Endothelial cell of umbilical vein (primary cell): Measurements from ENCODE around the gene DCHS2. TPM values are rescaled to one million over a fixed set of nuclear protein-coding genes. Genes with fewer than 3 reads are reported as not detected.

Source experiments
- BruUV-seq: library from RNA; stranded (reverse); fragments of 400-500 nt; replicated peaks from 2 replicates; lab custom pipeline; 2021; lab: Mats Ljungman, UMichigan
- CTCF ChIA-PET: fragments of 300-600, 350-600 bp; sonication (Branson Sonifier 250); formaldehyde crosslinking; loops from one replicate; lab custom pipeline; 2021; ENCODE audit warnings: antibody characterized with exemption, inconsistent platforms; lab: Charles Lee
- POLR2A ChIA-PET: fragments of 300-600, 350-600 bp; sonication (Branson Sonifier 250); formaldehyde crosslinking; loops from one replicate; lab custom pipeline; 2021; ENCODE audit warnings: antibody characterized with exemption, inconsistent platforms; lab: Charles Lee
- DNase-seq: peaks from one replicate; pipeline ENCODE4 v3.0.0-alpha.2; 2011; ENCODE audit warnings: low read depth, low spot score
- FAIRE-seq: peaks from 2 replicates; lab custom pipeline; 2011; peaks lifted over from hg19 to GRCh38; lab: Jason Lieb, UNC
- H2AFZ ChIP-seq: 2 replicates; pipeline ENCODE4 v1.6.0; 2012; ENCODE audit warnings: low read depth, low read length, control low read depth, inconsistent platforms
- H3K27ac ChIP-seq: 2 replicates; pipeline ENCODE4 v1.5.1; 2011; ENCODE audit warnings: low read depth, mild to moderate bottlenecking, control low read depth, low read length, moderate library complexity; ENCODE audit not compliant: insufficient read depth
- H3K27me3 ChIP-seq, 2 experiments: 2 replicates each; pipeline versions ENCODE4 v1.6.0 to v1.6.1; 2011; ENCODE audit warnings: low read length in 2 of 2, mixed read lengths in 1 of 2; ENCODE audit not compliant: control insufficient read depth in 2 of 2, insufficient read depth in 2 of 2
- H3K36me3 ChIP-seq, 2 experiments: 2 replicates in 1 of 2; 3 replicates in 1 of 2; pipeline ENCODE4 v1.5.1; 2011; ENCODE audit warnings: low read length in 2 of 2, mild to moderate bottlenecking in 1 of 2, moderate library complexity in 1 of 2; ENCODE audit not compliant: control insufficient read depth in 2 of 2, insufficient read depth in 2 of 2; ENCODE audit errors: extremely low read depth in 1 of 2
- H3K4me1 ChIP-seq: 3 replicates; pipeline ENCODE4 v1.5.1; 2011; ENCODE audit warnings: mild to moderate bottlenecking, low read length; ENCODE audit not compliant: control insufficient read depth, insufficient read depth; ENCODE audit errors: extremely low read depth
- H3K4me2 ChIP-seq: 2 replicates; pipeline ENCODE4 v1.6.1; 2011; ENCODE audit warnings: low read length, control low read depth, mixed read lengths; ENCODE audit not compliant: insufficient read depth
- H3K4me3 ChIP-seq, 3 experiments: fragments of 200-600 bp in 1 of 3; sonication (generic), shearing (Covaris generic) in 1 of 3; replicated peaks in 1 of 3; 2 replicates each; pipeline ENCODE4 v1.5.1; 2011 to 2016; ENCODE audit warnings: control low read depth in 3 of 3, low read length in 3 of 3, mild to moderate bottlenecking in 2 of 3, inconsistent platforms in 1 of 3, low read depth in 1 of 3, moderate library complexity in 1 of 3; ENCODE audit not compliant: insufficient read depth in 1 of 3
- H3K79me2 ChIP-seq: 2 replicates; pipeline ENCODE4 v1.6.0; 2012; ENCODE audit warnings: low read length, inconsistent platforms; ENCODE audit not compliant: control insufficient read depth, insufficient read depth
- H3K9ac ChIP-seq: replicated peaks from 2 replicates; pipeline ENCODE3; 2011; ENCODE audit warnings: low read length, control low read depth; ENCODE audit not compliant: insufficient read depth; ENCODE audit errors: extremely low read depth
- H3K9me1 ChIP-seq: replicated peaks from 3 replicates; pipeline ENCODE4 v1.6.0; 2011; ENCODE audit warnings: mild to moderate bottlenecking, low read length; ENCODE audit not compliant: control insufficient read depth, insufficient read depth; ENCODE audit errors: extremely low read depth
- H3K9me3 ChIP-seq: replicated peaks from 2 replicates; pipeline ENCODE4 v1.5.1; 2012; ENCODE audit warnings: low read length, inconsistent platforms; ENCODE audit not compliant: control insufficient read depth, insufficient read depth
- H4K20me1 ChIP-seq: replicated peaks from 2 replicates; pipeline ENCODE3; 2011; ENCODE audit warnings: mild to moderate bottlenecking, low read length; ENCODE audit not compliant: control insufficient read depth, insufficient read depth; ENCODE audit errors: extremely low read depth
- EZH2 ChIP-seq: IDR thresholded peaks from 2 replicates; pipeline ENCODE4 v1.6.1; 2012; ENCODE audit warnings: borderline replicate concordance, low read depth, mild to moderate bottlenecking, moderate library complexity, low read length, inconsistent platforms; ENCODE audit not compliant: severe bottlenecking
- FOS ChIP-seq: IDR thresholded peaks from 2 replicates; pipeline ENCODE4 v1.6.1; 2011; ENCODE audit warnings: mild to moderate bottlenecking, low read length, moderate library complexity, borderline replicate concordance; ENCODE audit not compliant: insufficient read depth
- GATA2 ChIP-seq: IDR thresholded peaks from 2 replicates; pipeline ENCODE4 v1.7.0; 2011; ENCODE audit warnings: low read depth, mild to moderate bottlenecking, moderate library complexity, mixed read lengths, low read length; ENCODE audit not compliant: insufficient read length, insufficient read depth
- JUN ChIP-seq: IDR thresholded peaks from 2 replicates; pipeline ENCODE4 v1.6.1; 2011; ENCODE audit warnings: borderline replicate concordance, low read depth; ENCODE audit not compliant: insufficient read length, insufficient read depth
- POLR2A ChIP-seq: IDR thresholded peaks from 2 replicates; pipeline ENCODE4 v1.6.1; 2012; ENCODE audit warnings: low read depth, mild to moderate bottlenecking, control low read depth, low read length
- POLR2AphosphoS5 ChIP-seq: IDR thresholded peaks from 2 replicates; pipeline ENCODE4 v1.6.1; 2012; ENCODE audit warnings: low read depth, mild to moderate bottlenecking, control low read depth, low read length, moderate library complexity; ENCODE audit not compliant: insufficient read depth
- dilution Hi-C: fragments of 300-500 bp; cut with MboI; formaldehyde crosslinking; loops from one replicate; pipeline ENCODE4 v1.15.0; 2019; ENCODE audit warnings: low sequenced_read_pairs; ENCODE audit not compliant: extremely low pct_ligation_motif_present
- intact Hi-C: fragments of 100-400 bp; cut with micrococcal nuclease; formaldehyde crosslinking; loops from one replicate; pipeline ENCODE4 v1.10.0; 2022
- polyA plus RNA-seq, 4 experiments: library from polyadenylated mRNA; depleted of rRNA in 3 of 4; stranded (reverse) in 3 of 4; unstranded in 1 of 4; fragments of >200 nt; gene quantifications; 2 replicates each; pipeline versions ENCODE4 v1.2.1 to v1.2.3, GENCODE V29; 2011 to 2012; ENCODE audit warnings: missing spikeins in 1 of 4
- total RNA-seq: library from RNA; stranded (reverse); gene quantifications from 2 replicates; pipeline ENCODE4 v1.2.3, GENCODE V29; 2021
- TF ChIP-seq, protein P1 (sequence below), 2 donors: IDR thresholded peaks; 1 replicate in 1 of 2; 2 replicates in 1 of 2; pipeline ENCODE4 v1.5.1; 2011; ENCODE audit warnings: low read length in 2 of 2, mild to moderate bottlenecking in 2 of 2, moderate library complexity in 2 of 2, control low read depth in 1 of 2, inconsistent platforms in 1 of 2, low read depth in 1 of 2; ENCODE audit not compliant: insufficient read depth in 1 of 2; ENCODE audit errors: extremely low read depth in 1 of 2
- TF ChIP-seq, protein P2 (sequence below): IDR thresholded peaks from 2 replicates; pipeline ENCODE4 v1.6.1; 2011; ENCODE audit not compliant: insufficient read depth, insufficient read length

DCHS2 gene
- total and polyA plus RNA-seq, 2 donors (not counting 3 experiments of a cell fraction or from before 2014, with no cell fraction given): not detected

DNA sequence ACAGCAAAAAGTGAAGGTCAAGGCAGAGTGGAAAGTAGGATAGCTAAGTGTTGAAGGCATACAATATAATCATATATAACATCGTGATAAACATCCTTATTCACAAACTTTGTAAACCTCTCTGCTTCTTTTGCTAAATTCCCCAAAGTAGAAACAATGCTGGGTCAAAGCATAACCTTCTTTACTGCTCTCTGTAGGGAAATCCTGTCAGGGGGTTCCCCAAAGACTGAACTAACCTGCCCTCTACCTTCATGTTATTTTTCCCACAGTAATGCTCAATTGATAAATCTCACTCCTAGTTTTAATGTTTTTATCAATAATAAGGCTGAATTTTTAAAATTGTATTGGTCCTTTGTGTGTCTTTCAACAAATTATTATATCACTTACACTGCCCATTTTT, 55.7 kb downstream of the DCHS2 start:
- no peaks in the 10 kb centered on the region for H3K4me1 ChIP-seq
- H4K20me1 ChIP-seq: no peaks in the 10 kb centered on the region
- no TSS peak for BruUV-seq
- ChIA-PET POLR2A (no interaction called here), CTCF (no interaction called here)
- TF ChIP-seq EZH2 (no peak), FOS (no peak), POLR2AphosphoS5 (no peak), POLR2A (no peak), GATA2 (no peak), JUN (no peak)
- TF ChIP-seq, protein P1, sequence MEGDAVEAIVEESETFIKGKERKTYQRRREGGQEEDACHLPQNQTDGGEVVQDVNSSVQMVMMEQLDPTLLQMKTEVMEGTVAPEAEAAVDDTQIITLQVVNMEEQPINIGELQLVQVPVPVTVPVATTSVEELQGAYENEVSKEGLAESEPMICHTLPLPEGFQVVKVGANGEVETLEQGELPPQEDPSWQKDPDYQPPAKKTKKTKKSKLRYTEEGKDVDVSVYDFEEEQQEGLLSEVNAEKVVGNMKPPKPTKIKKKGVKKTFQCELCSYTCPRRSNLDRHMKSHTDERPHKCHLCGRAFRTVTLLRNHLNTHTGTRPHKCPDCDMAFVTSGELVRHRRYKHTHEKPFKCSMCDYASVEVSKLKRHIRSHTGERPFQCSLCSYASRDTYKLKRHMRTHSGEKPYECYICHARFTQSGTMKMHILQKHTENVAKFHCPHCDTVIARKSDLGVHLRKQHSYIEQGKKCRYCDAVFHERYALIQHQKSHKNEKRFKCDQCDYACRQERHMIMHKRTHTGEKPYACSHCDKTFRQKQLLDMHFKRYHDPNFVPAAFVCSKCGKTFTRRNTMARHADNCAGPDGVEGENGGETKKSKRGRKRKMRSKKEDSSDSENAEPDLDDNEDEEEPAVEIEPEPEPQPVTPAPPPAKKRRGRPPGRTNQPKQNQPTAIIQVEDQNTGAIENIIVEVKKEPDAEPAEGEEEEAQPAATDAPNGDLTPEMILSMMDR (IDR thresholded peaks at IDR 0.05; ENCODE audit: extremely low read depth in 1 of 2, insufficient read depth in 1 of 2, low read depth in 1 of 2, low read length in 2 of 2): no peak
- TF ChIP-seq, protein P2, sequence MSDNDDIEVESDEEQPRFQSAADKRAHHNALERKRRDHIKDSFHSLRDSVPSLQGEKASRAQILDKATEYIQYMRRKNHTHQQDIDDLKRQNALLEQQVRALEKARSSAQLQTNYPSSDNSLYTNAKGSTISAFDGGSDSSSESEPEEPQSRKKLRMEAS: no peak
- H3K9ac ChIP-seq: no peak overlapping the region
- FAIRE-seq (no peak), DNase-seq (no peak)
- H3K4me2 ChIP-seq: no peak overlapping the region
- no peaks in the 10 kb centered on the region for H3K27me3 ChIP-seq
- intact Hi-C loops: no loop called here
- H3K9me1 ChIP-seq: no peaks in the 10 kb centered on the region
- no peak overlapping the region for H3K27ac ChIP-seq
- no peaks in the 10 kb centered on the region for H3K9me3 ChIP-seq
- H3K4me3 ChIP-seq: no peak overlapping the region
- no peaks in the 10 kb centered on the region for H3K36me3 ChIP-seq
- no peak overlapping the region for H2AFZ ChIP-seq
- H3K79me2 ChIP-seq: no peaks in the 10 kb centered on the region
- dilution Hi-C loops: no loop called here
